GM19351 (cell line): ENCODE results near the gene BSPRY.
A peak's percentile ranks its signal among the peaks of the same experiment; 100 is the strongest.

Source experiments
- ATAC-seq: cut with Tn5 transposase; IDR thresholded peaks from one replicate; pipeline ENCODE4 v1.9.1; 2021; ENCODE audit warnings: mild to moderate bottlenecking, moderate library complexity; ENCODE audit not compliant: unreplicated experiment

Gene BSPRY

GRCh38 chr9:113349445-113350094, at the start of gene BSPRY:
Gene BSPRY, plus strand, starts transcription at chr9:113349541. Its CDS starts 39 bp downstream, at chr9:113349580.
- peak; percentile 39 for ATAC-seq

DNA sequence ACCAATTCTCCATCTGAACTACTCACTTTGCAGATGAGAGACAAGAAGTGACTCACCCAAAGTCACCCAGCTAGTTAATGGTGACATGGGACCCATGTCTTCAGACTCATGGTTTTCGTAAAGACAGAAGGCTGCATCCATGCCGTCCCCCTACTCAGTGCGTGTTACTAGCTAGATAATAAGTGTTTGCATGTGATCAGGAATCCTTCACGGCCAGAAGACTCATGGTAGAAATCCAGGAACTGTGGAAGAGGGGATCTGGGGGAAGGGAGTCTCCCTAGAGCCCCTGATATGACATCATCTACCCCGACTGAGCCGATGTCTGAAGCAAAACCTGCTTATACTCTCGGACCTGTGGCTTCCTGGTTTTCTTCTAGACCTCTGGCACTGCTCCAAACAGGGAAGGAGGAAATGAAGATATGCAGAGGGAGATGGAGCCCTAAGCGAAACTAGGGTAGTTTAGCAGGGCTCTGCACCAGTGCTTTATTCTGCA, 49.5 kb upstream of the BSPRY start:
- no peak for ATAC-seq

DNA sequence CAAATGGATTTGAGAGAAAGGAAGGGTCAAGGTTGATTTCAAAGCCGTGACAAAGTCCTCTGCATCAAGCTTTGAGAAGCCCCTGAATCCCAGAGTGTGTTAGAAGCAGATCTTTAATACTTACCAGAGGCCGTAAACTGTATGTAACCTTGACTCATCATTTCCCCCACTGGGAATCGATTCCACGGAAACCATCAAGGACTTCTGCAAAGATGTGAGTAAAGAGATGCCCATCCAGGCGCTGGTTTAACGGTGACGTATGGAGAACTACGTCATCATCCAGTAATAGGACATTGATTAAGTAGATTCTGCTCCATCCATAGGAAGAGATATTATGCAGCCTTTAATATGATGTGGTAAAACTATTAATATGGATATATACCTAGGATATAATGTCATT, 47.8 kb upstream of the BSPRY start:
- ATAC-seq = no peak

- ATAC-seq = no peak
Observed at GRCh38 chr9:113302792-113303418, 46.4 kb upstream of the BSPRY start, which contains the start of gene RNF183. Gene RNF183, minus strand, starts transcription at chr9:113303376. Its CDS starts 5,192 bp downstream, at chr9:113298184.

DNA sequence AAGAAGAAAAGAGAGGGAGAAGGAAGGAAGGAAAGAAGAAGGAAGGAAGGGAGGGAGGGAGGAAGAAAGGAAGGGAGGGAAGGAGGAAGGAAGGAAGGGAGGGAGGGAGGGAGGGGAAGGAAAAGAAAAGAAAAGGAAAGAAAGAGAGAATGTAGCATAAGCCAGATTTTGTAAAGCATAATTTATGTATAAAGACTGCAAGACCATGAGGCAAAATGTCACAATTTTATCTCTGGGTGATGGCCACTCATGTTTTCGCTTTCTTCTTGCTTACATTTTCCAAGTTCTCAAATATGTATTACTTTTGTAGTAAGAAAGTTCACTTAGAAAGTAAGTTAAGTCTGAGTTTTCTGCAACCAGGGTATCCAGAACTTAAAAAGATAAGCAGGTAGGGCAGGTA, 42.8 kb upstream of the BSPRY start:
- no peak for ATAC-seq

DNA sequence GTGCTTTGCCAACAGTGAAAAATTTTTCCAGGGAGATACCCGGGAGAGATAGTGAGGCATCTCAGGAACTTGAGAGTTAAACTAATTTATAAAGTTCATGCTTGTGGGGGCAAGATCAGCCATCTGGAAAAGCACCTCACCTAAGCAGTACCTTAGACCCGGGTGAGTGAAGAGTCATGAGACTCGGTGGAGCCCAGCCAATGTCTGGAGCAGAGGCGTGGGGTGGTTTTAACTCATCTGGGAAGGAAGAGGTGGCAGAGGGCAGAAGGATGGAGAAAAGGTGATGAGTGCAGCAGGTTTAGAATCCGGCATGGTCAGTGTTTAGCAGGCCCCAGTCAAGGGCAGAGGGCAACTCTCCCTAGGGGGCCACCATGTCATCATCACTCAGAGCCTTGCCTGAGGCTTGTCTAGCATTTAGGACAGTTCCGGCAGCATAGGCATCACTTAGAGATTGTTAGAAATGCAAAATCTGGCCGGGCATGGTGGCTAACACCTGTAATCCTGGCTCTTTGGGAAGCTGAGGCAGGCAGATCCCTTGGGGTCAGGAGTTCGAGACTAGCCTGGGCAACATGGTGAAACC, 41.9 kb upstream of the BSPRY start:
- ATAC-seq = no peak

DNA sequence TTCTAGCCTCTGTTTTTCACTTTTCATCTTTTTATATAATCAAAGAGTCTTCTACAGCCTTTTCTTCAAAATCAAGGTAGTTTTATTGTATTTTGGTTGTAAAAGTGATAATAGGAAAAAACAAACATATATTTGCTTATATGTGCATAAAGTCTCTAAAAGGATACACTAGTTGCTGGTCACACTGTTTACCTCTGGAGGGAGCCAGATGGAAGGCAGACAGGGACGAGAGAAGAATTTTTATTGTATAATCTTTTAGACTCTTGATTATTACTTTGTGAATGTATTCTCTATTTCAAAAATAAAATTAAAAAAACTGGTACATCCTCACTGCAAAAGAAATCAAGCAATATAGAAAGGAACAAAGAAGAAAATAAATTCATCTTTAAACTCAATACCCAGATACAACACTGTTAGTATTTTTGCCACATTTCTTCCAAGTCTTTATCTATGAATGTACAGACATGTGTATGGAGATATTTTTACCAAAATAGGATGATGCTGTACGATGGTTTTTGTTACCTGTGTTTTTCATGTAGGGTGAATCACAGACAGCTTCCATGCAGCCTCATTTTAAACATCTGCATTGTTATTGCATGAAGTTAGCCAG, 40.0 kb upstream of the BSPRY start:
- no peak for ATAC-seq

GRCh38 chr9:113310538-113310937, 38.8 kb upstream of the BSPRY start:
- no peak for ATAC-seq

GRCh38 chr9:113311961-113312360, 37.4 kb upstream of the BSPRY start:
- ATAC-seq = no peak

GRCh38 chr9:113313261-113313660, 36.1 kb upstream of the BSPRY start:
- ATAC-seq = no peak

- no peak for ATAC-seq
Observed at GRCh38 chr9:113315231-113315630, 34.1 kb upstream of the BSPRY start.

GRCh38 chr9:113316030-113316429, 33.3 kb upstream of the BSPRY start:
- ATAC-seq = no peak

DNA sequence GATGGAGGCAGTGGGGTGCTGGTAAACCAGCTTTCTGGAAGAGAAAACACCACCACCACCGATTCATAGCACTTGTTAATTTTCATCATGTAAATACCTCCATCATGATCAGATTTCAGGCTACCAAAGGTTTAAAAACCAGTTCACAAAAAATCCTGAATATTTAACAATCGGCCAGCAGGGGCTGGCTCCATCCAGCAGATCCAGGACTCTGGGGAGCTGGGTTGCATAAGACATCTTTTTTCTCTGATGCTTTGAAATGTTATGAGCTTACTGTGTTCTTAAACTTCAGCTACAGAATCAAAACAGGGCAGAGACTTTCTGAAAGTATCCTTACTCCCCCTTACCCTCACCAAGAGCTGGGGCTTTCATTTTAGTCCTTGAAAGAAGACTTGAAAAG, 31.6 kb upstream of the BSPRY start:
- ATAC-seq = no peak

GRCh38 chr9:113319054-113319453, 30.3 kb upstream of the BSPRY start:
- no peak for ATAC-seq

DNA sequence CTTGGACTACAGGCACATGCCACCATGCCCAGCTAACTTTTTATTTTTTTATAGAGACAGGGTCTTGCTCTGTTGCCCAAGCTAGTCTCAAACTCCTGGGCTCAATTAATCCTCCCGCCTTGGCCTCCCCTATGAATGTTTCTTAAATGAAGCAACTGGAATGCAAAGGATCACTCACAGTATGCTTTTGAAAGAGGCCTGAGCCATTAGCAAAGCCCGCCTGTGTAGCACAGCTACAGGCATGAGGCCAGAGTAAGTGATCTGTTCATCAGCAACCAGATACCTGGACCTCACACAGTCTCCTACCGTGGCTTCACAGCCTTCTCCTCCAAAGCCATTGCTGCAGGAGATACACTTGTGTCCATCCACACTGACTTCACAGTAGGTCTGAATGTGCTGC, 29.3 kb upstream of the BSPRY start:
- ATAC-seq = no peak

DNA sequence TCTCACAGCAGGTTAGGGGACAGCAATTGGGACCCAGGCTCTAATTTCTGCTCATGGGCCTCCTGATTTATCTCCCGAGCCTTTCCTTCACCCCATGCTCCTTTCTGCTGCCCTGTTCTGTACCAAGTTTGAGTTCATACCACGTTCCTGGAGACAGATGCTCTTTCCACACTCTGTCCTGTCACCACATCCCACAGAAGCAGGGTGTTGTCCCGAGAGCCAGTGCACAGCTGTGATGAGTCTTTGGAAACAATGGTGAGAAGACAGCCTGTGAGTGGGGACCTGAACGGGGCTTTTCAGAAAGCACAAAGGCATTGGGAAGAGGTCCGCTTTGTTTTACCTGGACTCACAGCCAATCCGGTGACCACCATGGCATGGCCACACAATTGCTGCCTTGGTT, 26.7 kb upstream of the BSPRY start:
- no peak for ATAC-seq

- no peak for ATAC-seq
Observed at GRCh38 chr9:113326230-113326629, 23.1 kb upstream of the BSPRY start.

- no peak for ATAC-seq
Observed at GRCh38 chr9:113328045-113328782, 21.1 kb upstream of the BSPRY start.

DNA sequence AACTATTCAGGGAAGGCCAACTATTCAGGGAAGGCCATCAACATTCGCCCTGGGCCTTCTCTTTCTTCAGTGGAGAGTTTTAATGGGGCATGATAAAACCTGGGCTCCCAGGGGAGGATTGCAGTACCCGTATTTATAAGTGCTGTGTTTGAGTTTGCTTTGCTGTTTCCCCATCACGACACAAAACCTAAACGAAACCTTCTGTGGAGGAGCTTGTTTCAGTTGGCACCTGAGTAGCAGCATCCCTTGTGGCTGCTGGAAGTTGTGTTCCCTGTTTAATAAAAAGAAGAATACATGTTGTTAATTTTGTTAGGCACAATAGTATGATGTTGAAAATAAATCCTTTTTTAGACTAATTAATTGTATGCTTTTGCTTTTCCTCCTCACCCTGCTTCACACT, 17.6 kb upstream of the BSPRY start:
- no peak for ATAC-seq

DNA sequence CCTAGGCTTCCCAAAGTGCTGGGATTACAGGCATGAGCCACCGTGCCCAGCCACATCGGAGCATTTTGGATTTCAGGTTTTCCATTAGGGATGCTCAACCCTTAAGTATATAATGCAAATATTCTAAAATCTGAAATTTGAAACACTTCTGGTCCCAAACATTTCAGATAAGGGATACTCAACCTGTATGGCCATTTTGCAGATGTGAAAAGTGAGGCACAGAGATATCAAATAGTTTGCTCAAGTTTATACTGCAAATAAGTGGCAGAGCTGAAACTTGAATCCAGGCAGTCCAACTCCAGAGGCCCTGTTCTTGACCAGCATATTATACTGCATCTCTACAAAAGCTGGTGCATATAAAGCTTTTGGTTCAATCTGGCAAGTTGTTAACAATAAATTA, 11.6 kb upstream of the BSPRY start:
- ATAC-seq = no peak
